Measurements from ENCODE around the gene CPN2.

DNA sequence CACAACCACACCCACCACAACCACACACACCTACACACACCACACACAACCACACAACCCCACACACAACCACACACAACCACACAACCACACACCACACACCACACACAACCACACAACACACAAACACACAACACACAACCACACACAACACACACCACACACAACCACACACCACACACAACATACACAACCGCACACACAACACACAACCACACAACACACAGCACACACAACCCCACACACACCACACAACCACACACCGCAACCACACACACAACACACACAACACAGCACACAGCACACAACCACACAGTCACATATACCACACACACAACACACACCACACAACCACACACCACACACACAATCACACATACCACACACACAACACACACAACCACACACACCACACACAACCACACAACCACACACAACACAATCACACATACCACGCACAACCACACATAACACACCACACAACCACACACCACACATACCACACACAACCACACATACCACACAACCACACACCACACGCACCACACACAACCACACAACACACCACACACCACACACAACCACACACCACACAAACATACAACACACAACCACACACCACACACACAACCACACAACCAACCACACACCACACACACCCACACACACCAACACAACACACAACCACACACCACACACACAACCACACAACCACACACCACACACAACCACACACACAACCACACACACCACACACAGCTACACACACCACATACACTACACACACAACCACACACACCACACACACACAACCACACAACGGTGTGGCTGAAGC is 23.7 kb downstream of the CPN2 start:
- no peak for TF ChIP-seq GATA2 (IDR thresholded peaks at IDR 0.05; ENCODE audit: low read depth, low read length)
- no peak for TF ChIP-seq GATA3 (IDR thresholded peaks at IDR 0.05; ENCODE audit: low read depth, low read length)
